Lower lobe of right lung (tissue), 2 donors: Measurements from ENCODE around the gene SPACA5. TPM values are rescaled to one million over a fixed set of nuclear protein-coding genes. Genes with fewer than 3 reads are reported as not detected.

ENCODE experiments used
- ATAC-seq, 2 donors: fragments of 200-7000 bp; cut with Tn5 transposase; one replicate each; pipeline ENCODE4 v1.9.1; 2020 to 2022; ENCODE audit warnings: mild to moderate bottlenecking in 2 of 2, moderate library complexity in 2 of 2
- DNase-seq: peaks from one replicate; pipeline ENCODE4 v3.0.0-alpha.2; 2020
- H3K27ac ChIP-seq: fragments of 200-600 bp; one replicate; pipeline ENCODE4 v1.8.0; 2022
- H3K27me3 ChIP-seq: fragments of 200-600 bp; one replicate; pipeline ENCODE4 v1.8.0; 2022; ENCODE audit warnings: low read depth
- H3K36me3 ChIP-seq: fragments of 200-600 bp; one replicate; pipeline ENCODE4 v1.8.0; 2022; ENCODE audit warnings: mild to moderate bottlenecking
- H3K4me1 ChIP-seq: fragments of 200-600 bp; one replicate; pipeline ENCODE4 v1.8.0; 2022
- H3K4me3 ChIP-seq: fragments of 200-600 bp; one replicate; pipeline ENCODE4 v1.8.0; 2022; ENCODE audit warnings: mild to moderate bottlenecking
- H3K9me3 ChIP-seq: fragments of 200-600 bp; one replicate; pipeline ENCODE4 v1.8.0; 2022
- CTCF ChIP-seq: fragments of 200-600 bp; IDR thresholded peaks from one replicate; pipeline ENCODE4 v1.8.0; 2022; ENCODE audit warnings: antibody characterized with exemption, mild to moderate bottlenecking
- intact Hi-C: fragments of 100-400 bp; cut with DNase I; formaldehyde crosslinking; loops from one replicate; pipeline ENCODE4 v1.11.0; 2022
- total RNA-seq: library from RNA; stranded (reverse); fragmentation: NEBNext Ultra II Directional; extraction: Animal tissue kit (Norgen Biotek cat#: 25700); gene quantifications from one replicate; pipeline ENCODE4 v1.2.1, GENCODE V29; 2021
- donor health status: DM: no; HTN: yes; CAD: no; lungs with severe emphysema.

The SPACA5 gene
- total RNA-seq, 1 donor from 2014 or later: not detected

GRCh38 chrX:48058621-48059295, 52.0 kb downstream of the SPACA5 start:
- Histone ChIP-seq H3K9me3 (peaks cover 6% of the 10 kb centered on the region), H3K36me3 (peaks cover 26% of the 10 kb centered on the region), H3K4me3 (no peak overlapping the region), H3K27me3 (no peaks in the 10 kb centered on the region), H3K27ac (no peak overlapping the region), H3K4me1 (no peaks in the 10 kb centered on the region)
- DNase-seq (no peak), ATAC-seq (no peak)
- intact Hi-C loops: no loop called here
- no peak for TF ChIP-seq CTCF

GRCh38 chrX:48059296-48059639, 52.5 kb downstream of the SPACA5 start:
- no peaks in the 10 kb centered on the region for H3K4me1 ChIP-seq
- no peaks in the 10 kb centered on the region for H3K27me3 ChIP-seq
- ATAC-seq (no peak), DNase-seq (no peak)
- H3K27ac ChIP-seq: no peak overlapping the region
- TF ChIP-seq CTCF: no peak
- peaks cover 30% of the 10 kb centered on the region for H3K36me3 ChIP-seq
- H3K9me3 ChIP-seq: peaks cover 6% of the 10 kb centered on the region
- H3K4me3 ChIP-seq: no peak overlapping the region
- intact Hi-C loops: no loop called here

Other genes with a start within 250 kb of the SPACA5 start
- gene ZNF81, start 170.1 kb upstream of the SPACA5 start, total RNA-seq: 10.3 TPM
- 6.5 TPM for gene ZNF182, start 3.0 kb upstream of the SPACA5 start, total RNA-seq
- gene ZNF630, start 64.7 kb downstream of the SPACA5 start, total RNA-seq: 4.0 TPM
- not detected for gene SPACA5B, start 123.6 kb downstream of the SPACA5 start, total RNA-seq
- gene SSX5, start 189.8 kb downstream of the SPACA5 start, total RNA-seq: not detected
- gene SSX1, start 248.4 kb downstream of the SPACA5 start, total RNA-seq: not detected